ENCODE measurements around the gene TMEM44. TPM values are rescaled to one million over a fixed set of nuclear protein-coding genes. Genes with fewer than 3 reads are reported as not detected.

Gene TMEM44
- total RNA-seq, 3 donors from 2014 or later = 9.4 to 12.8 (median 9.6) TPM

GRCh38 chr3:194620196-194620595 lies 13.0 kb downstream of the TMEM44 start:
- Histone ChIP-seq H3K4me1 (no peaks in the 10 kb centered on the region), H3K27me3 (no peaks in the 10 kb centered on the region), H3K9me3 (no peaks in the 10 kb centered on the region), H3K27ac (no peak overlapping the region), H3K4me3 (no peak overlapping the region), H3K36me3 (no peaks in the 10 kb centered on the region)
- TF ChIP-seq POLR2A (IDR thresholded peaks at IDR 0.05) = no peak
- intact Hi-C loops (cut with DNase I; ENCODE audit: low total_unique reads) = no loop called here
- DNase-seq (ENCODE audit: low spot score in 2 of 2) = no peak

GRCh38 chr3:194619741-194620140 lies 13.5 kb downstream of the TMEM44 start:
- DNase-seq (ENCODE audit: low spot score in 2 of 2) = no peak
- intact Hi-C loops (cut with DNase I; ENCODE audit: low total_unique reads) = no loop called here
- Histone ChIP-seq H3K4me3 (no peak overlapping the region), H3K27me3 (no peaks in the 10 kb centered on the region), H3K9me3 (no peaks in the 10 kb centered on the region), H3K4me1 (no peaks in the 10 kb centered on the region), H3K36me3 (no peaks in the 10 kb centered on the region), H3K27ac (no peak overlapping the region)
- no peak for TF ChIP-seq POLR2A (IDR thresholded peaks at IDR 0.05)
- no peak for TF ChIP-seq POLR2AphosphoS5 (IDR thresholded peaks at IDR 0.05)
- no peak for TF ChIP-seq CTCF (IDR thresholded peaks at IDR 0.05)

- no peaks in the 10 kb centered on the region for H3K27me3 ChIP-seq
- TF ChIP-seq POLR2A (IDR thresholded peaks at IDR 0.05) (no peak), CTCF (IDR thresholded peaks at IDR 0.05) (no peak)
- H3K36me3 ChIP-seq = no peaks in the 10 kb centered on the region
- no peaks in the 10 kb centered on the region for H3K9me3 ChIP-seq
- no peak overlapping the region for H3K27ac ChIP-seq
- no peak for DNase-seq (ENCODE audit: low spot score in 2 of 2)
- H3K4me1 ChIP-seq = no peaks in the 10 kb centered on the region
- intact Hi-C loops (cut with DNase I; ENCODE audit: low total_unique reads) = no loop called here
- no peak overlapping the region for H3K4me3 ChIP-seq
These were observed 14.2 kb downstream of the TMEM44 start for GRCh38 chr3:194618858-194619608.

GRCh38 chr3:194617827-194618226 lies 15.4 kb downstream of the TMEM44 start:
- intact Hi-C loops (cut with DNase I; ENCODE audit: low total_unique reads) = no loop called here
- H3K4me3 ChIP-seq = no peak overlapping the region
- DNase-seq (ENCODE audit: low spot score in 2 of 2) = no peak
- H3K4me1 ChIP-seq = no peaks in the 10 kb centered on the region
- no peak overlapping the region for H3K27ac ChIP-seq
- H3K27me3 ChIP-seq = no peaks in the 10 kb centered on the region
- TF ChIP-seq POLR2AphosphoS5 (IDR thresholded peaks at IDR 0.05) (no peak), POLR2A (IDR thresholded peaks at IDR 0.05) (no peak), CTCF (IDR thresholded peaks at IDR 0.05) (no peak)
- no peaks in the 10 kb centered on the region for H3K9me3 ChIP-seq
- H3K36me3 ChIP-seq = no peaks in the 10 kb centered on the region

- no peaks in the 10 kb centered on the region for H3K36me3 ChIP-seq
- no peak overlapping the region for H3K4me3 ChIP-seq
- H3K4me1 ChIP-seq = no peaks in the 10 kb centered on the region
- no peaks in the 10 kb centered on the region for H3K9me3 ChIP-seq
- intact Hi-C loops (cut with DNase I; ENCODE audit: low total_unique reads) = no loop called here
- H3K27me3 ChIP-seq = no peaks in the 10 kb centered on the region
- TF ChIP-seq POLR2A (IDR thresholded peaks at IDR 0.05) (no peak), CTCF (IDR thresholded peaks at IDR 0.05) (no peak), POLR2AphosphoS5 (IDR thresholded peaks at IDR 0.05) (no peak)
- no peak overlapping the region for H3K27ac ChIP-seq
- no peak for DNase-seq (ENCODE audit: low spot score in 2 of 2)
These were observed 16.0 kb downstream of the TMEM44 start for GRCh38 chr3:194617143-194617671.
